Stimulated activated CD4-positive, alpha-beta T cell treated with anti-CD3 and anti-CD28 coated beads, Interleukin-4, amount 100 ng/mL, for 48 hours (primary cell): ENCODE data around the gene ENO2.

ENCODE experiments used
- DNase-seq, 2 donors: peaks; one replicate each; pipeline ENCODE4 v3.0.0-alpha.2; 2020; ENCODE audit warnings: low read depth in 2 of 2

ENO2 gene

GRCh38 chr12:6912164-6912935, 2.0 kb upstream of the ENO2 start:
- DNase-seq: no peak

- no peak for DNase-seq
Measured at GRCh38 chr12:6914947-6915788, 788 bp downstream of the ENO2 start.

- DNase-seq: no peak
Measured at GRCh38 chr12:6915789-6916285, 1.5 kb downstream of the ENO2 start.

- DNase-seq: no peak
Measured at GRCh38 chr12:6916426-6917200, 2.2 kb downstream of the ENO2 start.

- DNase-seq: no peak
Measured at GRCh38 chr12:6917491-6918231, 3.3 kb downstream of the ENO2 start.

GRCh38 chr12:6919588-6919987, 5.2 kb downstream of the ENO2 start:
- no peak for DNase-seq

GRCh38 chr12:6921539-6921938, 7.2 kb downstream of the ENO2 start:
- no peak for DNase-seq

GRCh38 chr12:6921996-6922946, 7.9 kb downstream of the ENO2 start:
- no peak for DNase-seq

- no peak for DNase-seq
Measured at GRCh38 chr12:6923003-6923732, 8.8 kb downstream of the ENO2 start.

- DNase-seq: no peak
Measured at GRCh38 chr12:6923851-6924250, 9.5 kb downstream of the ENO2 start.

- no peak for DNase-seq
Measured at GRCh38 chr12:6925239-6925539, 10.8 kb downstream of the ENO2 start.

- DNase-seq: no peak
Measured at GRCh38 chr12:6925540-6926279, 11.3 kb downstream of the ENO2 start.

- peak in 1 of 2 donors; percentile 33 for DNase-seq
Measured at GRCh38 chr12:6927379-6928021, 13.1 kb downstream of the ENO2 start, which contains the start of gene ATN1. Gene ATN1 (plus strand): TSS chr12:6927959. CDS start chr12:6934002, 6,043 bp downstream.

- no peak for DNase-seq
Measured at GRCh38 chr12:6928022-6928702, 13.8 kb downstream of the ENO2 start.

GRCh38 chr12:6928703-6929407, 14.5 kb downstream of the ENO2 start:
- no peak for DNase-seq

GRCh38 chr12:6929466-6930452, 15.4 kb downstream of the ENO2 start:
- DNase-seq: no peak
